K562 (cell line): ENCODE data around the gene MRPL3. TPM values are rescaled to one million over a fixed set of nuclear protein-coding genes. Genes with fewer than 3 reads are reported as not detected.

Experiments
- ATAC-seq: fragments of 200-7000 bp; cut with Tn5 transposase; 3 replicates; pipeline ENCODE4 v1.9.1; 2020; ENCODE audit warnings: moderate library complexity
- BruUV-seq: library from RNA; stranded (reverse); fragments of 400-500 nt; replicated peaks from 2 replicates; lab custom pipeline; 2021; lab: Mats Ljungman, UMichigan
- CTCF ChIA-PET: fragments of 300-600 bp; formaldehyde crosslinking; extraction: SDS; loops from one replicate; lab custom pipeline; 2021; ENCODE audit warnings: low intra/inter-chr PET ratio; lab: Yijun Ruan, JAX
- POLR2A ChIA-PET: fragments of 300-600, 350-650 bp; sonication (Branson Sonifier 250); formaldehyde crosslinking; extraction: SDS; loops from one replicate; lab custom pipeline; 2021; ENCODE audit warnings: antibody characterized with exemption, inconsistent platforms; lab: Yijun Ruan, JAX
- DNase-seq, 4 experiments: peaks; one replicate each; pipeline versions ENCODE4 v3.0.0 to v3.0.0-alpha.2; 2011 to 2018; ENCODE audit warnings: low spot score in 3 of 4, mixed read lengths in 3 of 4; ENCODE audit errors: extremely low read depth in 1 of 4
- FAIRE-seq: peaks from 2 replicates; lab custom pipeline; 2011; peaks lifted over from hg19 to GRCh38; lab: Jason Lieb, UNC
- H2AFZ ChIP-seq: 2 replicates; pipeline ENCODE4 v1.6.0; 2011; ENCODE audit warnings: low read depth, low read length, control low read depth, inconsistent platforms
- H3K27ac ChIP-seq: fragments of 200-600 bp; 3 replicates; pipeline ENCODE4 v1.8.0; 2011; ENCODE audit warnings: low read depth, mild to moderate bottlenecking, control low read depth, inconsistent platforms, low read length, moderate library complexity, mixed read lengths; ENCODE audit errors: extremely low read depth
- H3K27me3 ChIP-seq, 2 experiments: fragments of 300-600 bp in 1 of 2; 2 replicates in 1 of 2; 3 replicates in 1 of 2; pipeline versions ENCODE4 v1.6.0 to v1.8.0; 2011; ENCODE audit warnings: inconsistent platforms in 2 of 2, low read length in 2 of 2, mild to moderate bottlenecking in 1 of 2, mixed read lengths in 1 of 2, moderate library complexity in 1 of 2; ENCODE audit not compliant: control insufficient read depth in 2 of 2, insufficient read depth in 2 of 2
- H3K36me3 ChIP-seq: fragments of 300-600 bp; 3 replicates; pipeline ENCODE4 v1.8.0; 2011; ENCODE audit warnings: mild to moderate bottlenecking, low read length, inconsistent platforms; ENCODE audit not compliant: control insufficient read depth, insufficient read depth
- H3K4me1 ChIP-seq, 2 experiments: fragments of 200-600 bp in 1 of 2; replicated peaks in 1 of 2; 2 replicates in 1 of 2; 3 replicates in 1 of 2; pipeline versions ENCODE4 v1.5.1 to v1.8.0; 2011; ENCODE audit warnings: inconsistent platforms in 2 of 2, low read length in 2 of 2, mild to moderate bottlenecking in 1 of 2, mixed read lengths in 1 of 2, moderate library complexity in 1 of 2; ENCODE audit not compliant: control insufficient read depth in 2 of 2, insufficient read depth in 2 of 2
- H3K4me2 ChIP-seq: 2 replicates; pipeline ENCODE4 v1.6.1; 2011; ENCODE audit warnings: low read length, control low read depth, inconsistent platforms, mixed read lengths; ENCODE audit not compliant: insufficient read depth
- H3K4me3 ChIP-seq: fragments of 200-600 bp; sonication (generic), shearing (Covaris generic); 2 replicates; pipeline ENCODE4 v1.5.1; 2016; ENCODE audit warnings: control low read depth, inconsistent platforms
- H3K79me2 ChIP-seq: fragments of 200-600 bp; 3 replicates; pipeline ENCODE4 v1.8.0; 2011; ENCODE audit warnings: low read length, inconsistent platforms; ENCODE audit not compliant: control insufficient read depth, insufficient read depth
- H3K9ac ChIP-seq, 2 experiments: 2 replicates each; pipeline versions ENCODE4 v1.6.0 to v1.6.1; 2011; ENCODE audit warnings: low read depth in 2 of 2, low read length in 2 of 2, control low read depth in 1 of 2, inconsistent platforms in 1 of 2, mild to moderate bottlenecking in 1 of 2, mixed read lengths in 1 of 2; ENCODE audit not compliant: insufficient read depth in 1 of 2
- H3K9me1 ChIP-seq: one replicate; pipeline ENCODE4 v1.6.0; 2011; ENCODE audit warnings: inconsistent platforms, mild to moderate bottlenecking, low read length, moderate library complexity; ENCODE audit not compliant: control insufficient read depth, insufficient read depth
- H3K9me3 ChIP-seq: replicated peaks from 2 replicates; pipeline ENCODE4 v1.5.1; 2011; ENCODE audit warnings: low read depth, low read length, inconsistent platforms; ENCODE audit not compliant: control insufficient read depth, insufficient read depth
- H4K20me1 ChIP-seq: replicated peaks from 2 replicates; pipeline ENCODE4 v1.6.1; 2011; ENCODE audit warnings: low read length, inconsistent platforms, mixed read lengths; ENCODE audit not compliant: control insufficient read depth, insufficient read depth
- ARID2 ChIP-seq: fragments of 450-650 bp; IDR thresholded peaks from 2 replicates; pipeline ENCODE4 v1.6.1; 2017; ENCODE audit warnings: antibody characterized with exemption, mild to moderate bottlenecking
- ETV6 ChIP-seq, 3 experiments: fragments of 150-350 bp in 1 of 3; sonication (generic) in 1 of 3; formaldehyde crosslinking in 1 of 3; IDR thresholded peaks; 2 replicates each; pipeline versions ENCODE4 v1.6.1 to v1.8.0; 2014 to 2022; ENCODE audit warnings: borderline replicate concordance in 2 of 3, low read depth in 2 of 3, antibody characterized with exemption in 1 of 3, low read length in 1 of 3, mild to moderate bottlenecking in 1 of 3, missing genetic modification reagents in 1 of 3
- ILK ChIP-seq: fragments of 450-650 bp; IDR thresholded peaks from 2 replicates; pipeline ENCODE4 v1.6.1; 2016; ENCODE audit warnings: missing genetic modification characterization, low read depth, mild to moderate bottlenecking, missing compliant biosample characterization, moderate library complexity, borderline replicate concordance
- KDM4B ChIP-seq, 2 experiments: fragments of 450-650 bp in 1 of 2; sonication (generic) in 1 of 2; IDR thresholded peaks; 2 replicates each; pipeline ENCODE4 v1.6.1; 2016 to 2017; ENCODE audit warnings: borderline replicate concordance in 2 of 2, antibody characterized with exemption in 1 of 2, low read depth in 1 of 2, mild to moderate bottlenecking in 1 of 2
- MYNN ChIP-seq, 2 experiments: sonication (generic); formaldehyde crosslinking in 1 of 2; IDR thresholded peaks; 2 replicates each; pipeline versions ENCODE4 v1.5.0 to v1.6.1; 2016 to 2020; ENCODE audit warnings: antibody characterized with exemption in 1 of 2, missing genetic modification reagents in 1 of 2
- POLR2A ChIP-seq: fragments of 450-650 bp; conservative IDR thresholded peaks from 2 replicates; pipeline ENCODE4 v1.6.1; 2016
- RFX5 ChIP-seq: IDR thresholded peaks from 2 replicates; pipeline ENCODE4 v1.6.1; 2011; ENCODE audit warnings: low read depth, mild to moderate bottlenecking, improper control_type of control experiment, low read length
- RNF2 ChIP-seq: sonication (generic); IDR thresholded peaks from 2 replicates; pipeline ENCODE4 v1.6.1; 2016
- ZFP30 ChIP-seq: fragments of 250-450 bp; sonication (Bioruptor Pico); IDR thresholded peaks from 2 replicates; pipeline ENCODE4 v1.8.0; 2022; ENCODE audit warnings: moderate library complexity, mild to moderate bottlenecking, inconsistent platforms, borderline replicate concordance
- ZNF133 ChIP-seq: fragments of 250-450 bp; sonication (Bioruptor Pico); IDR thresholded peaks from 2 replicates; pipeline ENCODE4 v1.4.0; 2020; ENCODE audit warnings: mild to moderate bottlenecking
- ZNF146 ChIP-seq: IDR thresholded peaks from one replicate; pipeline ENCODE4 v1.6.1; 2018; ENCODE audit warnings: missing compliant biosample characterization; ENCODE audit not compliant: unreplicated experiment
- WGBS: fragments of 100-300 bp; shearing (Covaris generic); methylation state at CpG from one replicate; pipeline ENCODE4 v1.1.6; 2016; ENCODE audit warnings: low coverage, mixed read lengths; ENCODE audit not compliant: insufficient coverage; ENCODE audit errors: missing lambda C conversion rate; 5-methylcytosine and 5-hydroxymethylcytosine counted together
- in situ Hi-C: fragments of 300-500 bp; cut with MboI; formaldehyde crosslinking; loops from 4 replicates; pipeline ENCODE4 v1.15.0; 2018; ENCODE audit warnings: inconsistent platforms, mixed read lengths
- intact Hi-C: fragments of 100-400 bp; cut with micrococcal nuclease; formaldehyde crosslinking; loops from 2 replicates; pipeline ENCODE4 v1.14.2; 2022
- polyA plus RNA-seq, 8 experiments: library from polyadenylated mRNA; depleted of rRNA in 4 of 8; stranded (reverse) in 5 of 8; unstranded in 3 of 8; fragments of >200 nt; fragmentation: Nextera tagmentation in 2 of 8; fragmentation: Illumina TruSeq in 1 of 8; extraction: Ambion mirVana in 2 of 8; extraction: Trizol in 1 of 8; gene quantifications; 2 replicates each; pipeline versions ENCODE4 v1.2.1 to v1.2.3, GENCODE V29; 2011 to 2014; ENCODE audit warnings: inconsistent platforms in 1 of 8, missing spikeins in 1 of 8
- total RNA-seq, 7 experiments: library from RNA; depleted of rRNA in 6 of 7; stranded (reverse); fragments of >200 nt in 6 of 7; fragmentation: Illumina TruSeq in 2 of 7; extraction: Trizol in 2 of 7; gene quantifications; 2 replicates each; pipeline versions ENCODE4 v1.2.1 to v1.2.3, GENCODE V29; 2011 to 2021; ENCODE audit warnings: low replicate concordance in 1 of 7
- TF ChIP-seq, protein P1 (sequence below): IDR thresholded peaks from 3 replicates; pipeline ENCODE4 v1.6.1; 2011; ENCODE audit warnings: borderline replicate concordance, mild to moderate bottlenecking, moderate library complexity; ENCODE audit not compliant: insufficient read length; ENCODE audit errors: extremely low read depth
- TF ChIP-seq, protein P2 (sequence below): sonication (generic); formaldehyde crosslinking; IDR thresholded peaks from 2 replicates; pipeline ENCODE4 v1.4.0; 2020; ENCODE audit warnings: mild to moderate bottlenecking, missing genetic modification reagents
- TF ChIP-seq, protein P3 (sequence below): fragments of 450-650 bp; conservative IDR thresholded peaks from 2 replicates; pipeline ENCODE4 v1.6.1; 2016; ENCODE audit warnings: missing genetic modification characterization, low read depth, mild to moderate bottlenecking, missing compliant biosample characterization, moderate library complexity

MRPL3 gene
- total and polyA plus RNA-seq, 9 of the 15 experiments (the other 6 are each of a cell fraction or from before 2014, with no cell fraction given) = 81.7 to 340 (median 190) TPM

DNA sequence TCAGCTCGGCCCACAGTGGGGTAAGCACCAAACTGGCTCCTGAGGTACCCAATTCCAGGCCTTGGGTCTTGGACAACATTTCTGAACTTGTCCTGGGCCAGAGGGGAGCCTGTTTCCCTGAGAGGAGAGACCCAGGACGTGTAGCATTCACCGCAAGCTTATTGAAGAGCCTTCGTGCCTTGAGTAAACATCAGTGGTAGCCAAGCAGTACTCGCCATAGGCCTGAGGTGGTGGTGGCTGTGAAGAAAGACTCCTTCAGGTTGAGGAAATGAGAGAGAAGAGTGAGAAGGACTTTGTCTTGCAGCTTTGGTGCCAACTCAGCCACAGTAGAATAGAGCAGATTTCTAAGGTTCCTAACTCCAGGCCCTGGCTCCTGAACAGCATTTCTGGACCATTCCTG is 71.0 kb downstream of the MRPL3 start (continued):
- no peak for TF ChIP-seq ETV6 (IDR thresholded peaks at IDR 0.05; ENCODE audit: borderline replicate concordance in 1 of 2, low read depth in 2 of 2, low read length in 1 of 2)
- TF ChIP-seq ETV6 (CRISPR knock-in tag; IDR thresholded peaks at IDR 0.05; ENCODE audit: borderline replicate concordance) = no peak

DNA sequence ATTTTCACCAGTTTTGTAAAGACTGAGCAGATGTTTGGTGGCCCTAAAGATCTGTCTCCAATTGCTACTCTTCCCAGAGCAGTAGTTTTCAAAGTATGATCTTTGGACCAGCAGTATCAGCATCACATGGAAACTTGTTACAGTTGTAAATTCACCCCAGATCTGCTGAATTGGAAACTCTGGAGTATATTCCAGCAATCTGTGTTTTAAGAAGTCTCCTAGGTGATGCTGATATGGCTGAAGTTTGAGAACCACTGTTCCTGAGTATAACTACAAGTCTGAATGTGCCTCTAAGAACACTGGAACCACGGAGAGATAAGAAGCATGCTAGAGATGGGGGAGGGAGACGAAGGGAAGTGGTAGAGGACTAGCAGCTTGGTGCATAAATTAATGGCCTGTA is 75.5 kb downstream of the MRPL3 start:
- Histone ChIP-seq H3K4me2 (no peak overlapping the region), H3K9ac (no peak overlapping the region), H4K20me1 (no peaks in the 10 kb centered on the region), H3K9me3 (no peaks in the 10 kb centered on the region), H3K4me3 (no peak overlapping the region), H3K27me3 (no peaks in the 10 kb centered on the region; a peak in 1 of 5 replicates), H3K36me3 (no peaks in the 10 kb centered on the region), H3K4me1 (no peaks in the 10 kb centered on the region), H3K79me2 (no peaks in the 10 kb centered on the region), H3K9me1 (no peaks in the 10 kb centered on the region), H3K27ac (no peak overlapping the region), H2AFZ (no peak overlapping the region)
- 0% methylated on average over 2 of the region's 2 CpGs for WGBS
- CTCF ChIA-PET = no interaction called here
- intact Hi-C loops (no loop called here), in situ Hi-C loops (no loop called here)
- no peak for ATAC-seq
- POLR2A ChIA-PET = no interaction called here
- FAIRE-seq = no peak
- peak in 1 of 4 experiments; percentile 1 for DNase-seq
- TF ChIP-seq ZNF133 (CRISPR knock-in tag) = no peak
- no peak for TF ChIP-seq ARID2
- TF ChIP-seq POLR2A = no peak
- no peak for TF ChIP-seq ZNF146 (CRISPR knock-in tag)
- no peak for TF ChIP-seq ILK
- no peak for TF ChIP-seq ZFP30 (CRISPR knock-in tag)
- TF ChIP-seq, protein P1, sequence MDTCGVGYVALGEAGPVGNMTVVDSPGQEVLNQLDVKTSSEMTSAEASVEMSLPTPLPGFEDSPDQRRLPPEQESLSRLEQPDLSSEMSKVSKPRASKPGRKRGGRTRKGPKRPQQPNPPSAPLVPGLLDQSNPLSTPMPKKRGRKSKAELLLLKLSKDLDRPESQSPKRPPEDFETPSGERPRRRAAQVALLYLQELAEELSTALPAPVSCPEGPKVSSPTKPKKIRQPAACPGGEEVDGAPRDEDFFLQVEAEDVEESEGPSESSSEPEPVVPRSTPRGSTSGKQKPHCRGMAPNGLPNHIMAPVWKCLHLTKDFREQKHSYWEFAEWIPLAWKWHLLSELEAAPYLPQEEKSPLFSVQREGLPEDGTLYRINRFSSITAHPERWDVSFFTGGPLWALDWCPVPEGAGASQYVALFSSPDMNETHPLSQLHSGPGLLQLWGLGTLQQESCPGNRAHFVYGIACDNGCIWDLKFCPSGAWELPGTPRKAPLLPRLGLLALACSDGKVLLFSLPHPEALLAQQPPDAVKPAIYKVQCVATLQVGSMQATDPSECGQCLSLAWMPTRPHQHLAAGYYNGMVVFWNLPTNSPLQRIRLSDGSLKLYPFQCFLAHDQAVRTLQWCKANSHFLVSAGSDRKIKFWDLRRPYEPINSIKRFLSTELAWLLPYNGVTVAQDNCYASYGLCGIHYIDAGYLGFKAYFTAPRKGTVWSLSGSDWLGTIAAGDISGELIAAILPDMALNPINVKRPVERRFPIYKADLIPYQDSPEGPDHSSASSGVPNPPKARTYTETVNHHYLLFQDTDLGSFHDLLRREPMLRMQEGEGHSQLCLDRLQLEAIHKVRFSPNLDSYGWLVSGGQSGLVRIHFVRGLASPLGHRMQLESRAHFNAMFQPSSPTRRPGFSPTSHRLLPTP = no peak
- no peak for TF ChIP-seq KDM4B (IDR thresholded peaks at IDR 0.05; ENCODE audit: borderline replicate concordance in 2 of 2, low read depth in 1 of 2)
- TF ChIP-seq RFX5 = no peak
- TF ChIP-seq, protein P2, sequence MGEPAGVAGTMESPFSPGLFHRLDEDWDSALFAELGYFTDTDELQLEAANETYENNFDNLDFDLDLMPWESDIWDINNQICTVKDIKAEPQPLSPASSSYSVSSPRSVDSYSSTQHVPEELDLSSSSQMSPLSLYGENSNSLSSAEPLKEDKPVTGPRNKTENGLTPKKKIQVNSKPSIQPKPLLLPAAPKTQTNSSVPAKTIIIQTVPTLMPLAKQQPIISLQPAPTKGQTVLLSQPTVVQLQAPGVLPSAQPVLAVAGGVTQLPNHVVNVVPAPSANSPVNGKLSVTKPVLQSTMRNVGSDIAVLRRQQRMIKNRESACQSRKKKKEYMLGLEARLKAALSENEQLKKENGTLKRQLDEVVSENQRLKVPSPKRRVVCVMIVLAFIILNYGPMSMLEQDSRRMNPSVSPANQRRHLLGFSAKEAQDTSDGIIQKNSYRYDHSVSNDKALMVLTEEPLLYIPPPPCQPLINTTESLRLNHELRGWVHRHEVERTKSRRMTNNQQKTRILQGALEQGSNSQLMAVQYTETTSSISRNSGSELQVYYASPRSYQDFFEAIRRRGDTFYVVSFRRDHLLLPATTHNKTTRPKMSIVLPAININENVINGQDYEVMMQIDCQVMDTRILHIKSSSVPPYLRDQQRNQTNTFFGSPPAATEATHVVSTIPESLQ (CRISPR knock-in tag) = no peak
- TF ChIP-seq MYNN (IDR thresholded peaks at IDR 0.05) = no peak
- TF ChIP-seq MYNN (CRISPR knock-in tag; IDR thresholded peaks at IDR 0.05) = no peak
- TF ChIP-seq RNF2 = no peak
- TF ChIP-seq, protein P3, sequence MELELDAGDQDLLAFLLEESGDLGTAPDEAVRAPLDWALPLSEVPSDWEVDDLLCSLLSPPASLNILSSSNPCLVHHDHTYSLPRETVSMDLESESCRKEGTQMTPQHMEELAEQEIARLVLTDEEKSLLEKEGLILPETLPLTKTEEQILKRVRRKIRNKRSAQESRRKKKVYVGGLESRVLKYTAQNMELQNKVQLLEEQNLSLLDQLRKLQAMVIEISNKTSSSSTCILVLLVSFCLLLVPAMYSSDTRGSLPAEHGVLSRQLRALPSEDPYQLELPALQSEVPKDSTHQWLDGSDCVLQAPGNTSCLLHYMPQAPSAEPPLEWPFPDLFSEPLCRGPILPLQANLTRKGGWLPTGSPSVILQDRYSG (tag) = no peak
- no TSS peak for BruUV-seq
